OCI-LY3 (cell line): ENCODE data around the gene C20orf96.

ENCODE experiments used
- CTCF ChIP-seq: fragments of 200-600, 300-600 bp; sonication (generic); IDR thresholded peaks from 2 replicates; pipeline ENCODE4 v1.5.1; 2014; ENCODE audit warnings: antibody characterized with exemption, low read length, low read depth
- EZH2phosphoT487 ChIP-seq: fragments of 200-600 bp; shearing (Covaris generic); IDR thresholded peaks from 2 replicates; pipeline ENCODE4 v1.6.1; 2018; ENCODE audit warnings: antibody characterized with exemption, mixed run types, low read depth

- TF ChIP-seq CTCF (no peak), EZH2phosphoT487 (no peak)
Measured at GRCh38 chr20:300345-300990, 9.9 kb upstream of the C20orf96 start.
